ENCODE results near the gene C2CD2L. TPM values are rescaled to one million over a fixed set of nuclear protein-coding genes. Genes with fewer than 3 reads are reported as not detected.

The C2CD2L gene
- total RNA-seq, 1 experiment from 2014 or later = 9.3 TPM

DNA sequence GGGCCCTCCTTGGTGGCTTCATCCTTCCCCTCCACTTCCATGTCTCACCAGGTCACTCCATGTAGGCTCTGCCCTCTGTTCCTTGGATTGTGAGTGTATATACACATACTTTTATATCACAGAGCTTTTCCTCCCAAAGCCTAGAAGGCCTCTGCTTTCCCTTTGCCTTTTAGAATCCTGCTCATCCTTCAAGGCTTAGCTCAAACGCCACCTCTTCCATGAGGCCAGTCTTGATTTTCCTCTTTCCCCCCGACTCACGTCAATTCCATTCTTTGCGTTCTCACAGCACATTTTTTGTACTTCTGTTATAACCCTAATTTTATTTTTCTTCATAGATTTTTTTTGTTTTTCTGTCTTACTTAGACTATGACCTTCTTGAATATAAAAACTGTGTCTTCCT, 45.5 kb downstream of the C2CD2L start:
- BruUV-seq (replicated peaks) = no TSS peak
- Histone ChIP-seq H2AFZ (no peak overlapping the region), H4K20me1 (ENCODE audit: insufficient read depth) (no peaks in the 10 kb centered on the region), H3K4me3 (no peak overlapping the region), H3K9me3 (ENCODE audit: insufficient read depth, low read depth) (no peaks in the 10 kb centered on the region), H3K27me3 (ENCODE audit: insufficient read depth, low read depth) (peaks cover 53% of the 10 kb centered on the region), H3K4me2 (no peak overlapping the region), H3K4me1 (replicated peaks; ENCODE audit: insufficient read depth) (0 out of 2 replicates have a peak, but pooled peaks cover 6% of the 10 kb centered on the region), H3F3A (ENCODE audit: insufficient read depth, low read depth) (peaks cover 12% of the 10 kb centered on the region; the same call in 1 of the 2 replicates), H3K79me2 (ENCODE audit: low read depth) (no peaks in the 10 kb centered on the region), H3K27ac (no peak overlapping the region), H3K9me2 (ENCODE audit: insufficient read depth) (no peaks in the 10 kb centered on the region), H3K36me3 (ENCODE audit: low read depth) (no peaks in the 10 kb centered on the region)
- CTCF ChIA-PET = no interaction called here
- POLR2A ChIA-PET (ENCODE audit: unreplicated experiment) = no interaction called here
- intact Hi-C loops (cut with micrococcal nuclease; ENCODE audit: unreplicated experiment) = no loop called here
- TF ChIP-seq, protein P1, sequence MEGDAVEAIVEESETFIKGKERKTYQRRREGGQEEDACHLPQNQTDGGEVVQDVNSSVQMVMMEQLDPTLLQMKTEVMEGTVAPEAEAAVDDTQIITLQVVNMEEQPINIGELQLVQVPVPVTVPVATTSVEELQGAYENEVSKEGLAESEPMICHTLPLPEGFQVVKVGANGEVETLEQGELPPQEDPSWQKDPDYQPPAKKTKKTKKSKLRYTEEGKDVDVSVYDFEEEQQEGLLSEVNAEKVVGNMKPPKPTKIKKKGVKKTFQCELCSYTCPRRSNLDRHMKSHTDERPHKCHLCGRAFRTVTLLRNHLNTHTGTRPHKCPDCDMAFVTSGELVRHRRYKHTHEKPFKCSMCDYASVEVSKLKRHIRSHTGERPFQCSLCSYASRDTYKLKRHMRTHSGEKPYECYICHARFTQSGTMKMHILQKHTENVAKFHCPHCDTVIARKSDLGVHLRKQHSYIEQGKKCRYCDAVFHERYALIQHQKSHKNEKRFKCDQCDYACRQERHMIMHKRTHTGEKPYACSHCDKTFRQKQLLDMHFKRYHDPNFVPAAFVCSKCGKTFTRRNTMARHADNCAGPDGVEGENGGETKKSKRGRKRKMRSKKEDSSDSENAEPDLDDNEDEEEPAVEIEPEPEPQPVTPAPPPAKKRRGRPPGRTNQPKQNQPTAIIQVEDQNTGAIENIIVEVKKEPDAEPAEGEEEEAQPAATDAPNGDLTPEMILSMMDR (conservative IDR thresholded peaks at IDR 0.05) = no peak
- TF ChIP-seq EZH2 (IDR thresholded peaks at IDR 0.05; ENCODE audit: low read depth) = no peak
- DNase-seq = no peak

DNA sequence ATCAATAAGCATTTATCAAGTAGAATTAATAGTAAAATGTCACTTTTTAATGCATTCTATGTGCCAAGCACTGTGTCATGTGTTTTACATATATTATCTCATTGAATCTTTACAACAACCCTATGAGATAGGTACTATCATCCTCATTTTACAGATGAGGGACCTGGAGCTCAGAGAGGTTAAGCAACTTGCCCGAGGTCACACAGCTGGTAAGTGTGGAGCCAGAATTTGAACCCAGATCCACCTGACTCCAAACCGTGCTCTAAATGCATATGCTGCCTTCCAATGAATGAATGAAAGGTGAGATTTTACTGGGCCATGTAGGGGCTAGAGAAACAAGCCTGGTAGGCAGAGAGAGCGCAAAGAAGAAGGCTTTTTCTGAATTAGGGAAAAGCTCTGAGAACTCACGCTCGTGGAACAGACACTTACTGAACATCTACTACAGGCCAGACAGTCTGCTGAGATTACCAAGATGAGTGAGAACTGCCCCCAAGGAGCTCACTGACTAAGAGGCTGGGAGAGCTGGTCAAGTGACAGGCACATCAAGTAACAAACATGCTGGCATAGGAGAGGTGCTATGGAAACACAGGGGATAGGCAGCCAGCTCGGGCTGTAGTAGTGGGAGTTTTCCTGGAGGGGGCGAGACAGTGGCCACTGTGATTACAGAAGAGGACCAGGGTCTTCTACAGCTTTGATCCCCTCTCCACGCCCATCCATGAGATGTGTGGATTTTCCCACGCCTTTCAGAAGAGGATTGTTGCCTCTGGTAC, 46.1 kb downstream of the C2CD2L start:
- H3K4me2 ChIP-seq = no peak overlapping the region
- ChIA-PET CTCF (no interaction called here), POLR2A (ENCODE audit: unreplicated experiment) (interaction anchor here (0.5 kb wide), 1 partner anchor 46 kb away, joined by 3 read pairs; the partner anchor contains the start of gene C2CD2L)
- no peak overlapping the region for H3K4me3 ChIP-seq
- H4K20me1 ChIP-seq (ENCODE audit: insufficient read depth) = no peaks in the 10 kb centered on the region
- H3K9me3 ChIP-seq (ENCODE audit: insufficient read depth, low read depth) = no peaks in the 10 kb centered on the region
- H3K79me2 ChIP-seq (ENCODE audit: low read depth) = no peaks in the 10 kb centered on the region
- TF ChIP-seq, protein P1 (conservative IDR thresholded peaks at IDR 0.05) = no peak; the same call in 1 of the 2 replicates
- no peak for TF ChIP-seq EZH2 (IDR thresholded peaks at IDR 0.05; ENCODE audit: low read depth)
- 0 out of 2 replicates have a peak, but pooled peaks cover 8% of the 10 kb centered on the region for H3F3A ChIP-seq (ENCODE audit: insufficient read depth, low read depth)
- no peak overlapping the region for H2AFZ ChIP-seq
- H3K36me3 ChIP-seq (ENCODE audit: low read depth) = no peaks in the 10 kb centered on the region
- no TSS peak for BruUV-seq (replicated peaks)
- H3K4me1 ChIP-seq (replicated peaks; ENCODE audit: insufficient read depth) = 0 out of 2 replicates have a peak, but pooled peaks cover 6% of the 10 kb centered on the region
- no peaks in the 10 kb centered on the region for H3K9me2 ChIP-seq (ENCODE audit: insufficient read depth)
- H3K27ac ChIP-seq = no peak overlapping the region
- H3K27me3 ChIP-seq (ENCODE audit: insufficient read depth, low read depth) = peaks cover 46% of the 10 kb centered on the region
- no peak for DNase-seq
- intact Hi-C loops (cut with micrococcal nuclease; ENCODE audit: unreplicated experiment) = no loop called here

DNA sequence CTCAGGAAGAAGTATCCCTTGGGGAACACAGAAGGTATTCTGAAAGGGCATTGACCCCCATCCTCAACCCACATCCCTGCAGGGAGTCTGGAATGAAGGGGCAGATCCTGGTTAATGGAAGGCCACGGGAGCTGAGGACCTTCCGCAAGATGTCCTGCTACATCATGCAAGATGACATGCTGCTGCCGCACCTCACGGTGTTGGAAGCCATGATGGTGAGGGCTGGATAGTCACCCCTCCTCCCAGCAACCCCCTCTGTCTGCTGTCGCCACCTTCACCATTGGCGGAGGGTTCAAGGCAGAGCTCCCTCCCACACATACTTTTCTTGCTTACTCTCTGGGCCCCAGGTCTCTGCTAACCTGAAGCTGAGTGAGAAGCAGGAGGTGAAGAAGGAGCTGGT, 47.0 kb downstream of the C2CD2L start:
- intact Hi-C loops (cut with micrococcal nuclease; ENCODE audit: unreplicated experiment) = no loop called here

More for the DNA sequence above, 47.0 kb downstream of the C2CD2L start:
- no peak overlapping the region for H3K27ac ChIP-seq
- no peak for DNase-seq
- no peak overlapping the region for H3K4me2 ChIP-seq
- no peaks in the 10 kb centered on the region for H3K4me1 ChIP-seq (replicated peaks; ENCODE audit: insufficient read depth)
- ChIA-PET CTCF (no interaction called here), POLR2A (ENCODE audit: unreplicated experiment) (no interaction called here)
- no TSS peak for BruUV-seq (replicated peaks)
- peaks cover 38% of the 10 kb centered on the region for H3K27me3 ChIP-seq (ENCODE audit: insufficient read depth, low read depth)
- H3F3A ChIP-seq (ENCODE audit: insufficient read depth, low read depth) = 0 out of 2 replicates have a peak, but pooled peaks cover 7% of the 10 kb centered on the region
- H4K20me1 ChIP-seq (ENCODE audit: insufficient read depth) = no peaks in the 10 kb centered on the region
- H2AFZ ChIP-seq = no peak overlapping the region
- no peaks in the 10 kb centered on the region for H3K9me2 ChIP-seq (ENCODE audit: insufficient read depth)
- H3K36me3 ChIP-seq (ENCODE audit: low read depth) = no peaks in the 10 kb centered on the region
- H3K4me3 ChIP-seq = no peak overlapping the region
- no peaks in the 10 kb centered on the region for H3K79me2 ChIP-seq (ENCODE audit: low read depth)
- no peaks in the 10 kb centered on the region for H3K9me3 ChIP-seq (ENCODE audit: insufficient read depth, low read depth)
- TF ChIP-seq, protein P1 (conservative IDR thresholded peaks at IDR 0.05) = no peak
- TF ChIP-seq EZH2 (IDR thresholded peaks at IDR 0.05; ENCODE audit: low read depth) = no peak

Measured in PC-9 (cell line).